Measurements from ENCODE around the gene RASA3. TPM values are rescaled to one million over a fixed set of nuclear protein-coding genes. Genes with fewer than 3 reads are reported as not detected.

Gene RASA3
- total and polyA plus RNA-seq, 10 of the 15 experiments (the other 5 are each of a cell fraction or from before 2014, with no cell fraction given) = 0.79 to 33.9 (median 17.6) TPM

DNA sequence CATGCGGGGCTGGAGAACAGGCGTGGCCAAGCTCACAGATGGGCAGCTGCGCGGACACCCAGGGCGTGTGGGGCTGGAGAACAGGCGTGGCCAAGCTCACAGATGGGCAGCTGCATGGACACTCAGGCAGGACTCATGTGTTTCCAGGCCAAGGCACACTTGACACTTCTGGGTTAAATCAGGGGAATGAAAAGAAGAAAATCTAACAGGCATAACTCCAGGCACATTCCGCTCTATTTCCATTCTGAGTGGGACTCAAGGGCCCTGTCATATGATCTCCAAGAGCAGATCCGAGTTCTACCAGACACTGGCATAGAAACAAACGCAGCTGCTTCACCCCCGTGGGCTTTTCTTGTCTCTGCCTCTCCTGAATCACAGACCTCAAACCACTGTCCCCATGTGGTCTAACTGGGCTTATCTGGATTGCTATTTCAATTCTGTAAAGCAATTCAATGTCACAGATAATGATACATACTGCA, 141.2 kb downstream of the RASA3 start (continued):
- TF ChIP-seq SP1 (IDR thresholded peaks at IDR 0.05; ENCODE audit: low read depth, low read length) (no peak), ZSCAN29 (IDR thresholded peaks at IDR 0.05) (no peak), RUNX3 (IDR thresholded peaks at IDR 0.05; ENCODE audit: low read length) (no peak), MXI1 (IDR thresholded peaks at IDR 0.05; ENCODE audit: low read depth, low read length) (no peak), SRF (IDR thresholded peaks at IDR 0.05; ENCODE audit: low read depth in 2 of 2, low read length in 2 of 2) (no peak)
- TF ChIP-seq, protein P1, sequence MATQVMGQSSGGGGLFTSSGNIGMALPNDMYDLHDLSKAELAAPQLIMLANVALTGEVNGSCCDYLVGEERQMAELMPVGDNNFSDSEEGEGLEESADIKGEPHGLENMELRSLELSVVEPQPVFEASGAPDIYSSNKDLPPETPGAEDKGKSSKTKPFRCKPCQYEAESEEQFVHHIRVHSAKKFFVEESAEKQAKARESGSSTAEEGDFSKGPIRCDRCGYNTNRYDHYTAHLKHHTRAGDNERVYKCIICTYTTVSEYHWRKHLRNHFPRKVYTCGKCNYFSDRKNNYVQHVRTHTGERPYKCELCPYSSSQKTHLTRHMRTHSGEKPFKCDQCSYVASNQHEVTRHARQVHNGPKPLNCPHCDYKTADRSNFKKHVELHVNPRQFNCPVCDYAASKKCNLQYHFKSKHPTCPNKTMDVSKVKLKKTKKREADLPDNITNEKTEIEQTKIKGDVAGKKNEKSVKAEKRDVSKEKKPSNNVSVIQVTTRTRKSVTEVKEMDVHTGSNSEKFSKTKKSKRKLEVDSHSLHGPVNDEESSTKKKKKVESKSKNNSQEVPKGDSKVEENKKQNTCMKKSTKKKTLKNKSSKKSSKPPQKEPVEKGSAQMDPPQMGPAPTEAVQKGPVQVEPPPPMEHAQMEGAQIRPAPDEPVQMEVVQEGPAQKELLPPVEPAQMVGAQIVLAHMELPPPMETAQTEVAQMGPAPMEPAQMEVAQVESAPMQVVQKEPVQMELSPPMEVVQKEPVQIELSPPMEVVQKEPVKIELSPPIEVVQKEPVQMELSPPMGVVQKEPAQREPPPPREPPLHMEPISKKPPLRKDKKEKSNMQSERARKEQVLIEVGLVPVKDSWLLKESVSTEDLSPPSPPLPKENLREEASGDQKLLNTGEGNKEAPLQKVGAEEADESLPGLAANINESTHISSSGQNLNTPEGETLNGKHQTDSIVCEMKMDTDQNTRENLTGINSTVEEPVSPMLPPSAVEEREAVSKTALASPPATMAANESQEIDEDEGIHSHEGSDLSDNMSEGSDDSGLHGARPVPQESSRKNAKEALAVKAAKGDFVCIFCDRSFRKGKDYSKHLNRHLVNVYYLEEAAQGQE (IDR thresholded peaks at IDR 0.05; ENCODE audit: low read depth, low read length) = no peak
- TF ChIP-seq, protein P2, sequence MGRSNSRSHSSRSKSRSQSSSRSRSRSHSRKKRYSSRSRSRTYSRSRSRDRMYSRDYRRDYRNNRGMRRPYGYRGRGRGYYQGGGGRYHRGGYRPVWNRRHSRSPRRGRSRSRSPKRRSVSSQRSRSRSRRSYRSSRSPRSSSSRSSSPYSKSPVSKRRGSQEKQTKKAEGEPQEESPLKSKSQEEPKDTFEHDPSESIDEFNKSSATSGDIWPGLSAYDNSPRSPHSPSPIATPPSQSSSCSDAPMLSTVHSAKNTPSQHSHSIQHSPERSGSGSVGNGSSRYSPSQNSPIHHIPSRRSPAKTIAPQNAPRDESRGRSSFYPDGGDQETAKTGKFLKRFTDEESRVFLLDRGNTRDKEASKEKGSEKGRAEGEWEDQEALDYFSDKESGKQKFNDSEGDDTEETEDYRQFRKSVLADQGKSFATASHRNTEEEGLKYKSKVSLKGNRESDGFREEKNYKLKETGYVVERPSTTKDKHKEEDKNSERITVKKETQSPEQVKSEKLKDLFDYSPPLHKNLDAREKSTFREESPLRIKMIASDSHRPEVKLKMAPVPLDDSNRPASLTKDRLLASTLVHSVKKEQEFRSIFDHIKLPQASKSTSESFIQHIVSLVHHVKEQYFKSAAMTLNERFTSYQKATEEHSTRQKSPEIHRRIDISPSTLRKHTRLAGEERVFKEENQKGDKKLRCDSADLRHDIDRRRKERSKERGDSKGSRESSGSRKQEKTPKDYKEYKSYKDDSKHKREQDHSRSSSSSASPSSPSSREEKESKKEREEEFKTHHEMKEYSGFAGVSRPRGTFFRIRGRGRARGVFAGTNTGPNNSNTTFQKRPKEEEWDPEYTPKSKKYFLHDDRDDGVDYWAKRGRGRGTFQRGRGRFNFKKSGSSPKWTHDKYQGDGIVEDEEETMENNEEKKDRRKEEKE (IDR thresholded peaks at IDR 0.05) = no peak

Measured in GM12878 (cell line).